Central memory CD4-positive, alpha-beta T cell (primary cell): ENCODE data around the gene ETS2.

Experiments used
- DNase-seq: peaks from one replicate; pipeline ENCODE4 v3.0.0; 2022
- total RNA-seq, 3 experiments: gene quantifications; one replicate each; lab custom pipeline; 2026; lab: John Stamatoyannopoulos, UW

Gene ETS2
- 16.2 to 95.4 (median 21.9) reads per million in 3 experiments for total RNA-seq

DNA sequence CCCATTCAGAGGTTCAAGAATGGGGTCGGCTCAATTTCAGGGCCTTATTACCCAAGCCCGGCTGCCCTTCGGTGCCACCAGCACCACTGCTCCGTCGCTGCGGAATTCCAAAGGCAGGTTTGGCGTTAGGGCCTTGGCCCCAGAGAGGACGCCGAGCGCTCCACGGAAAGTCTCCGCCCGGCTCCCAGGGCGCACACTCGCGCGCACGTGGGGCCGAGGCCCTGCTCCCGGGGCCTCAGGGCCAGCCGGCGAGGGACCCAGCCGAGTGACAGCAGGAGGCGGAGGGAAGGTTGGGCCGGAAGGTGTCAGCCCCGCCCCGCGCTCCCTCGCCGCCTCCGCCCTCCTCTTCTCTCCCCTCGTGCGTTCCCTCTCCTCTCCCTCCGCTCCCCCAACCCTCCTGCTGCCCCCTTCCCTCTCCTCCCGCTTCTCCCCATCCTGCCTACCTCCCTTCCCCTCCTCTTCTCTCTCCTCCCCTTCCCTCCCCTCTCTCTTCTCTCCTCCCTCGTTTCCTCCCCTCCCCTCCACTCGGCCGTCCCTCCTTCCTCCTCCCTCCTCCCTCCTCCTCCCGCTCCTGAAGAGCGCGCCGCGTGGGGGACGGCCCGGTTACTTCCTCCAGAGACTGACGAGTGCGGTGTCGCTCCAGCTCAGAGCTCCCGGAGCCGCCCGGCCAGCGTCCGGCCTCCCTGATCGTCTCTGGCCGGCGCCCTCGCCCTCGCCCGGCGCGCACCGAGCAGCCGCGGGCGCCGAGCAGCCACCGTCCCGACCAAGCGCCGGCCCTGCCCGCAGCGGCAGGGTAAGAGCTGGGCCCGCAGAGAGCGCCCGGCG is at the start of gene ETS2:
Gene ETS2, plus strand, starts transcription at position 602 of the 825 bp plus-strand sequence. CDS start 4,106 bp downstream, outside the sequence.
- DNase-seq = peak; percentile 60

GRCh38 chr21:38756746-38757145 is 49.0 kb upstream of the ETS2 start:
- DNase-seq = no peak

GRCh38 chr21:38758501-38759214 is 47.1 kb upstream of the ETS2 start:
- DNase-seq = no peak

GRCh38 chr21:38759413-38759812 is 46.3 kb upstream of the ETS2 start:
- DNase-seq = no peak

DNA sequence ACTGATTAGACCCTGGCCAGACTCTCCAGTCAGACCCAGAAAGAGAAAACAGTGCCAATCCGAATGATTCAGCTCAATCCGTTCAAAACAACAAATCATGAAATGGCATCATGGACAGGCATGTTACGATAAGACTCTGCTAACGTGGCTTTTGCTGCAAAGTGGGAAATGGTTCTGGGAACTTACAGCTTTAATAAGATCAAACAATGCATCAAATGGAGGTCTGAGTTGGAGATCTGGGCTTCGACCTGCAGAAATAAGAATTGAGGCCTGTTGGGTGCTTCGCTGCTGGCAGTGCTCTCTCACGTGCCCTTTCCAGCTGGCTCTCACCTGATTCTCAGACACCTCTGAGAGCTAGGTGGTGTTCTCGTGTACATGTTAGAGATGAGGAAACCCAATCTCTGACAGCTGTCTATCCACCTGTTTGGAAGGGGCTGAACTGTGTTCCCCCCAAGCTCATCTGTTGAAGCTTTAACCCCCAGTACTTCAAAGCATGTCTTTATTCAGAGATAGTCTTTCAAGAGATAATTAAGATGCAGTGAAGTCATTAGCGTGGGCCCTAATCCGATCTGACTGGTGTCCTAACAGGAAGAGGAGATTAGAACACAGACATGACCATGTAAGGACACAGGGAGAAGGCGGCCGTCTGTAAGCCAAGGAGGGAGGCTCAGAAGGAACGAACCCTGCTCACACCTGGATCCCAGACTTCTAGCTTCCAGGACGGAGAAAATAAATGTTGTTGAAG is 45.5 kb upstream of the ETS2 start:
- no peak for DNase-seq

DNA sequence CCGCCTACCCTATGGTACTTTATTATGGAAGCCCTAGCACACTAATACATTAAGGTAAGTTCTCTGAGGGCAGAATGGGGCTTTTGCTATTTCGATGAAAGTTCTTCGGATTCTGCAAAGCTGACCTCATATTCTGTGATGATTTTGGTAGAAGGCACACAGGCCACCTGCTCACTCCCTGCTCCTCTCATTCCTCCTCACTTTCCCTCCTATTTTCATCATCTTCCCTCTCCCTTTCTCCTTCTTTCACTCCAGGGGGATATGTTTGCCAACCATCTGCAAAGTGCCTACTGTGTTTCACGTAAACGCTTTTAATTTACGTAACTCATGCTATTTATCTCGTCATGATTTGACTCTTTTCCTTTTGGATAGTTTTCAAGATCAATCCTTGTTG is 45.0 kb upstream of the ETS2 start:
- no peak for DNase-seq

DNA sequence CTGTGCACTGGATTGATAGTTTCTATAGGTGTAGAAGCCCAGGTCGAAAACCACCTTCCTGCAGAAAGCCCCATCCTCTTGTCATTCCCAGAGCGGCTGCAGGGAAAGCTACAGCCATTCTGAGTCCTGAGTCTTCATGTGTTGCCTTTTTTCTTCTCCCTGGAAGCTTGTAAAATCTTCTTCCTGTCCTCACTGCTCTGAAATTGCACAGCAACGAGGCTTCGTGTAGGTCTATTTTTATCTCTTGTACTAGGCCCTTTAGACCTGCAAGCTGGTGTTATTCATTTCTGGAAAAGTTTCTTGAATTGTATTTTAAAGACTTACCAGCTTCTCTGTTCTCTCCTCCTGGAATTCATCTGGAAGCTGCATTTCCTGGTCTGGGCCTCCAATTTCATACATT is 44.2 kb upstream of the ETS2 start:
- no peak for DNase-seq

DNA sequence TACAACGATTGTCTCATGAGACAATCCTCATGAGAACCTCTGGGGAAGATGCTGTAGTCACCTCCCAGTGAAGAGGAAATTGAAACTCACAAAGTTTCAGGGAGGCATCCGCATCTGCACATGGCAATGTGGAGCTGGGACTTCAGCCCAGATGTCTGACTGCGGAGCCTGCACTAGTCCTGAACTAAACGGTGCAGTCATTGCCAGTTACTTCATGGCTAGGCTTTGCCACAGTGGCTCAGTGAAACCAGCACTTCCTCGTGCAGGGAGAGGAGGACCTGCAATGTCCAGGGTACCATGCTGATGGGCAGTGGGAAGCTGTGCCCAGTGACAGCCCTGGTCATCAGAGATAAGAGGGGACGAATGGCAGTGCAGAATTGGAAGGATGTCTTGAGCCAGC is 40.7 kb upstream of the ETS2 start:
- DNase-seq = no peak

GRCh38 chr21:38766987-38767722 is 38.6 kb upstream of the ETS2 start:
- DNase-seq = peak; percentile 69

GRCh38 chr21:38768471-38769063 is 37.2 kb upstream of the ETS2 start:
- peak; percentile 25 for DNase-seq

DNA sequence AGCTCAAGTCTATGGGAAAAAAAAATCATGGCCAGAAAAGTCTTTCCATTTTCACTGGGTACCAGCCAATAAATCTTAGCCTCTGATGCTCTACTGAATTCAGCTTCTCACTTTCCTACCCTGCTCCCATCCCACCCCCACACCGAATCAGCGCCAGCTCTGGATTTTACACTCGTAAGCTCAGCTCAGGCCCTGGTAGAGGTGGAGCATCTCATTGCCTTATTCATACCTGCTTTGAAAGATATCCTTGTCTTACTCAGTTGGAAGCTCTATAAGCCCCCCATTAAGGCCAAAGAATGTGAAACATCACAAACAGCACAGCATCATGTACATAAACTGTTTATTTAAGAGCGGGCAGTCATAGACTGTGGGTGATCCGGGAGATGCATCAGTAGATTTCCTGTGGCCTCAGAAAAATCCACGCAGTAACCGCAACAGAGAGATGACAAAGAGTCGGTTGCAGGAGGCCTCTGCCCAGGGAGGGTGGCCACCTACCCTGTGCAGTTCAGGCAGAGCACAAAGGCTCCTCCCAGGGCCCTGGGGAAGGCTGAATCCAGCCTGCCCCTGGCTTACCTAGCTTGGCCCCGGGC is 36.4 kb upstream of the ETS2 start:
- DNase-seq = no peak

DNA sequence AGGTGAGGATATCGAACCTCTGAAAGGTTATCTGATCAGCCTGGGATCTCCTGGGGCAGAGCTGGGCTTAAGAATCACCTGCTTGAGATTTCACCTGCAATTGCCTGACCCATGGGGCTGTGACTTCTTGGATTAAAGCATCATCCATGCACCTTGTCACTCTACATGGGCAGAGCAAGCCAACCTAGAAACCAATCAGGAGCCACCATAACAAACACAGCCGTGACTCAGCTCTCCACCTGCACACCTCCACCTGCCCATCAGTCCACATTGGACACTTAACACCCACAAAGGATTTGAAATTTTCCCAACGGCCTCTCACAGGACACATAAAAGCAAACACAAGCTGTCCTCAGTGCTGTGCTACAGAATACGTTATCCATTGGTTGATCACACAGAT is 35.1 kb upstream of the ETS2 start:
- no peak for DNase-seq

GRCh38 chr21:38771536-38771935 is 34.2 kb upstream of the ETS2 start:
- no peak for DNase-seq

- no peak for DNase-seq
Observed at GRCh38 chr21:38772646-38773045, 33.1 kb upstream of the ETS2 start.

GRCh38 chr21:38773099-38774061 is 32.3 kb upstream of the ETS2 start:
- no peak for DNase-seq

- DNase-seq = no peak
Observed at GRCh38 chr21:38774152-38774551, 31.6 kb upstream of the ETS2 start.

GRCh38 chr21:38774586-38775285 is 31.0 kb upstream of the ETS2 start:
- DNase-seq = no peak

DNA sequence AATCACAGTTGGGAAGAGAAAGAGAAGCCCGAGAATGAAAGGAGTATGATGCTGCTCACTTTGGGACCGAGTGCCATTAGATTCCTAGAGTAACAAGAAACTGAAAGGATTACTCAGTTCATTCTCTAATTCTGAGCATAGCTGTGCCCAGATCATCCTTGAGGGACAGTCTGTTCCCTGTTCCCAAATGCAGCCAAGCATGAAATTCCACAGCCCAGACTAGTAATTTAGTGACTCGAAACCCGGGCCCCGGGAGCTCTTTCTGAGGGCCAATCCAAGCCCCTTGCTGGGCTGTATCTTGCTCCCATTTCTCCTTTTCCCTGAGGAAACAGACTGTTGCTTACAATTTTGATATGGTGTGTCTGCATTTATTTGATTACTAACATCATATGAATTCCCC is 30.0 kb upstream of the ETS2 start:
- DNase-seq = no peak

GRCh38 chr21:38777015-38777414 is 28.7 kb upstream of the ETS2 start:
- no peak for DNase-seq

DNA sequence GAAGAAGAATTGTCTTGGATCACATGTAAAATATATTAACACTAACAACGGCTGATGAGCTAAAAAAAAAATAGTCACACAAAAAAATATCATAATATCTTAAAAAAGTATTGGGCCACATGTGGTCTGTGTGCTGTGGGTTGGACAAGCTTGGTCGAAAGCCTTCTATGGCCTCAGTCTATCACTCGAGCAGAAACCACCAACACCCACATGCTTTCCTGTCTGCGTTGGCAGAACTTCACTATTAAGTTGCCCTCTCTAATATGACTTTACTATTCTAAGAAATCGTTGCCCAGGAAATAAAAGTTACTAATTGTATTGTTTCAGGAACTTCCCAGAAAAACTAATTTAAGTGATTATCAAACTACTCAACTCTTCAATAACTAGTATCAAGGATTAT is 28.2 kb upstream of the ETS2 start:
- no peak for DNase-seq
